ENCODE results near the gene CHCHD3.

Gene CHCHD3

DNA sequence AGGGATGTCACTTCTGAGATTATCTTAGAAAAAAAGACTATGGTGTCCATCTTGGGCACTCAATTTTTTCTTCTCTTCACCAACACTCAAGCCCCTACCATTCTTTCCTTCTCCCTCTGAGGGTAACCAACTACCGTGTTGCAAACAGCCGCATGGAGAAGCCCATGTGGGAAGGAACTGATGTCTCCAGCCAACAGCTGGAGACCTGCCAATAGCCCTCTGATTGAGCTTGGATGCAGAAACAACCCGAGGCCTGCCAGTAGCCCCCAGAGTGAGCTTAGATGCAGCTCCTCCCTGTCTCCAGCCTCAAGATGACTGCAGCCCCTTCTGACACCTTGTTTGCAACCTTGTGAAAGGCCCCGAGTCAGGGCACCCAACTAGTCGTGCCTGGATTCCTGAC lies 36.4 kb upstream of the CHCHD3 start:
- Histone ChIP-seq H3K4me3 (no peak overlapping the region), H3K27ac (no peak overlapping the region)
- TF ChIP-seq, protein P1, sequence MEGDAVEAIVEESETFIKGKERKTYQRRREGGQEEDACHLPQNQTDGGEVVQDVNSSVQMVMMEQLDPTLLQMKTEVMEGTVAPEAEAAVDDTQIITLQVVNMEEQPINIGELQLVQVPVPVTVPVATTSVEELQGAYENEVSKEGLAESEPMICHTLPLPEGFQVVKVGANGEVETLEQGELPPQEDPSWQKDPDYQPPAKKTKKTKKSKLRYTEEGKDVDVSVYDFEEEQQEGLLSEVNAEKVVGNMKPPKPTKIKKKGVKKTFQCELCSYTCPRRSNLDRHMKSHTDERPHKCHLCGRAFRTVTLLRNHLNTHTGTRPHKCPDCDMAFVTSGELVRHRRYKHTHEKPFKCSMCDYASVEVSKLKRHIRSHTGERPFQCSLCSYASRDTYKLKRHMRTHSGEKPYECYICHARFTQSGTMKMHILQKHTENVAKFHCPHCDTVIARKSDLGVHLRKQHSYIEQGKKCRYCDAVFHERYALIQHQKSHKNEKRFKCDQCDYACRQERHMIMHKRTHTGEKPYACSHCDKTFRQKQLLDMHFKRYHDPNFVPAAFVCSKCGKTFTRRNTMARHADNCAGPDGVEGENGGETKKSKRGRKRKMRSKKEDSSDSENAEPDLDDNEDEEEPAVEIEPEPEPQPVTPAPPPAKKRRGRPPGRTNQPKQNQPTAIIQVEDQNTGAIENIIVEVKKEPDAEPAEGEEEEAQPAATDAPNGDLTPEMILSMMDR (IDR thresholded peaks at IDR 0.05), result no peak
- DNase-seq (ENCODE audit: low spot score), result no peak

DNA sequence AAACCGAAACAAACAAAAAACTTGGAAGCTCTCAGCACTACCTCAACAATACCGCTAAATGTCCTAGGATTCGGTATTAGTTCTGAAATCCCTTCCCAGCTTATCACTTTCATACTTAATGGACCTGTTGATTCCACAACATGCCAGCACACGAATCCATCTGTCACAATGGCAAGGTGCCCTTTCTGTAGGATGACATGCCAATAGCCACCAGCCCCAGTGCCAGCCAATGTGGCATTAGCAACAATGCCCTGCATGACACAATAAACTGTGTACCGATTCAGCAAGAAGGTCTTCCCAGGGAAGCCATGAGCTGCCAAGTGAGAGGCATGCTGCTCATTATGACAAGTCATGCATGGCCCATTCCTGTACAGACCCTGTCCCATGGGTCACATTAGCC lies 35.6 kb upstream of the CHCHD3 start:
- no peak for DNase-seq (ENCODE audit: low spot score)
- Histone ChIP-seq H3K4me3 (no peak overlapping the region), H3K27ac (no peak overlapping the region)
- TF ChIP-seq, protein P1 (IDR thresholded peaks at IDR 0.05), result no peak

DNA sequence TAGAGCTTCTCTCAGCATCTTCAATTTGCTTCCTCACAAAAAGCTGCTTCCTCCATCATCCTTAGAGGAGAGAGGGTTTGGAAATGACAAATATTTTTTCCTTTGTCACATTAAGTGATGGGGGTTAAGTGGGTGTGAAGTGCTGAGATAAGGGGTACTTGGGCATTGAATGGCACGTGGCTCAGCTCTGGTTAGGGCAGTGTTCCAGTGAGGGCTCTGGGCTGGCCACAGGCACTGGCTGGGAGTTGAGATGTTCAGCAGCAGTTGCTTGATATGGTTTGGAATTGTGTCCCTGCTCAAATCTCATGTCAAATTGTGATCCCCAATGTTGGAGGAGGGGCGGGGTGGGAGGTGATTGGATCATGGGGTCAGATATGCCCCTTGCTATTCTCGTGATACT lies 33.7 kb upstream of the CHCHD3 start:
- DNase-seq (ENCODE audit: low spot score), result no peak
- H3K4me3 ChIP-seq, result no peak overlapping the region
- TF ChIP-seq, protein P1 (IDR thresholded peaks at IDR 0.05), result no peak
- no peak overlapping the region for H3K27ac ChIP-seq

- TF ChIP-seq, protein P1 (IDR thresholded peaks at IDR 0.05), result no peak
- no peak for DNase-seq (ENCODE audit: low spot score)
- Histone ChIP-seq H3K27ac (no peak overlapping the region), H3K4me3 (no peak overlapping the region)
These were observed 32.6 kb upstream of the CHCHD3 start for GRCh38 chr7:133114519-133114918.

DNA sequence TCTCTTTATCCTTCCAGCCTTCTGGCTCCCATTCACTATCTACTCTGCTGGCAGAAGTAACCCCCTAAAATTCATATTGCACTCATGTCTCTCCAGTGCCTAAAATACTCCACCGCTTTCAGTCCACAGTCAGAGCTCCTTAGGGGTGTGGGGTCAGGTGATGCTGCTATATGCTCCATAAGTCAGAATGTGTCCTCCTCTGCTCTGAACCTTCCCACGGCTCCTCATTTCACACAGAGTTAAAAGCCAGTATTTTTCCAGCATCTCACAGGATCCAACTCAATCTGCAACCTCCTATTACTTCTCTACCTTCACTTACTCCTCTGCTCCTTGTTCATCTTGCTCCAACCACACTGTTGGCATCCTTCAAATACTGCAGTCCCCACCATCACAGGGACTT lies 31.1 kb upstream of the CHCHD3 start:
- no peak for DNase-seq (ENCODE audit: low spot score)
- Histone ChIP-seq H3K4me3 (no peak overlapping the region), H3K27ac (no peak overlapping the region)
- TF ChIP-seq, protein P1 (IDR thresholded peaks at IDR 0.05), result no peak

- TF ChIP-seq, protein P1 (IDR thresholded peaks at IDR 0.05), result no peak
- Histone ChIP-seq H3K4me3 (no peak overlapping the region), H3K27ac (no peak overlapping the region)
- DNase-seq (ENCODE audit: low spot score), result no peak
These were observed 30.4 kb upstream of the CHCHD3 start for GRCh38 chr7:133112335-133112734.

GRCh38 chr7:133110312-133110711 lies 28.4 kb upstream of the CHCHD3 start:
- Histone ChIP-seq H3K27ac (no peak overlapping the region), H3K4me3 (no peak overlapping the region)
- TF ChIP-seq, protein P1 (IDR thresholded peaks at IDR 0.05), result no peak
- DNase-seq (ENCODE audit: low spot score), result no peak
